ENCODE results near the gene AMZ2. TPM values are rescaled to one million over a fixed set of nuclear protein-coding genes. Genes with fewer than 3 reads are reported as not detected.
A peak's percentile ranks its signal among the peaks of the same experiment; 100 is the strongest.

AMZ2 gene
- total RNA-seq, 1 experiment from 2014 or later, result 136 TPM

DNA sequence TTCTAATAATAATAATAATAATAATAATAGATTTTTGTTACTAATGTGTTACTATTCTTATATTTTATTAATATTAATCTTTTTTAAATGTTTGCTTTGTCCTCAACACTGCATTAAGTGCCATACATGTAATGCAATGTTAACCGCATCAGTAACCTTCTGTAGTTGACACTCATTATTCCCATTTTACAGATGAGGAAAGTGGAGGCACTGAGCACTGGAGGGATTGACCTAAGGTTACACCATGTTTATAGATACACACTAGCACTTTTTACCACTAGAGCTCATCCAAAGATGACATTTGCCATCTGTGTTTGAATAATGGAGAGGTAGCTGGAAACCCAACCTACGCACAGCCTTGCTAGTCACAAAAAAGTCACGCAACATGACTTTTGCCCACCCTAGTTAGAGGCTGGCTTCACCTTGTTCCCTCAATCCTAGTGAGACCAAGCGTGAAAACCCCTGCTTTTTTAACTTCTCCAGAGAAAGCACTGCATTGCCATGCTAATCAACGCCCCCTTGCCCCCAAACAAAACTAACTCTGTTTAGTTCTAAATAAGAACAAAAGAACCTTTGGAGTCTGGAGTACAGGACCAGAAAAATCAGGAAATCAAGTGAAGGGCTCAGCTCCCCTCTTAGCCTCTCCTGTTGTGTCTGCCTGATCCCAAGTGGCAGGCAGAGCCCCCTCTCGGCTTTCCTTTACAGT lies 45.8 kb downstream of the AMZ2 start:
- peak overlapping the region; percentile 61 for H3K9ac ChIP-seq (ENCODE audit: low read length)

GRCh38 chr17:68294196-68294555 lies 46.3 kb downstream of the AMZ2 start:
- Histone ChIP-seq H3K9me3 (ENCODE audit: low read length) (no peaks in the 10 kb centered on the region), H4K20me1 (ENCODE audit: insufficient read depth, low read depth, low read length) (no peaks in the 10 kb centered on the region), H3K27ac (ENCODE audit: low read length) (peak overlapping the region; percentile 97), H3K4me3 (ENCODE audit: low read length) (peak overlapping the region; percentile 95), H3K4me1 (ENCODE audit: low read length) (peaks cover 36% of the 10 kb centered on the region), H3K27me3 (ENCODE audit: low read length) (no peaks in the 10 kb centered on the region), H2AFZ (ENCODE audit: low read length) (no peak overlapping the region), H3K36me3 (ENCODE audit: insufficient read depth, low read length) (no peaks in the 10 kb centered on the region; the same call in 1 of the 2 replicates), H3K79me2 (ENCODE audit: low read length) (peaks cover 55% of the 10 kb centered on the region), H3K4me2 (ENCODE audit: low read depth, low read length, poor library complexity, severe bottlenecking) (peak overlapping the region; percentile 87), H3K9ac (ENCODE audit: low read length) (peak overlapping the region; percentile 61), H3K9me2 (replicated peaks; ENCODE audit: insufficient read depth, low read length) (no peaks in the 10 kb centered on the region)
- DNase-seq, result peak; percentile 85

More for the DNA sequence above, 45.8 kb downstream of the AMZ2 start:
- H3K27ac ChIP-seq (ENCODE audit: low read length), result peak overlapping the region; percentile 97
- no peak overlapping the region for H2AFZ ChIP-seq (ENCODE audit: low read length)
- peaks cover 41% of the 10 kb centered on the region for H3K4me1 ChIP-seq (ENCODE audit: low read length)
- no peaks in the 10 kb centered on the region; the same call in 1 of the 2 replicates for H3K36me3 ChIP-seq (ENCODE audit: insufficient read depth, low read length)
- no peaks in the 10 kb centered on the region for H3K9me3 ChIP-seq (ENCODE audit: low read length)
- no peaks in the 10 kb centered on the region for H3K9me2 ChIP-seq (replicated peaks; ENCODE audit: insufficient read depth, low read length)
- H3K79me2 ChIP-seq (ENCODE audit: low read length), result peaks cover 56% of the 10 kb centered on the region
- peak overlapping the region; percentile 87 for H3K4me2 ChIP-seq (ENCODE audit: low read depth, low read length, poor library complexity, severe bottlenecking)
- no peaks in the 10 kb centered on the region for H3K27me3 ChIP-seq (ENCODE audit: low read length)
- peak; percentile 54 for DNase-seq
- H3K4me3 ChIP-seq (ENCODE audit: low read length), result peak overlapping the region; percentile 95
- H4K20me1 ChIP-seq (ENCODE audit: insufficient read depth, low read depth, low read length), result no peaks in the 10 kb centered on the region

- Histone ChIP-seq H3K4me1 (ENCODE audit: low read length) (peaks cover 31% of the 10 kb centered on the region), H2AFZ (ENCODE audit: low read length) (no peak overlapping the region), H3K9me3 (ENCODE audit: low read length) (no peaks in the 10 kb centered on the region), H3K4me2 (ENCODE audit: low read depth, low read length, poor library complexity, severe bottlenecking) (peak overlapping the region; percentile 87), H3K9me2 (replicated peaks; ENCODE audit: insufficient read depth, low read length) (no peaks in the 10 kb centered on the region), H4K20me1 (ENCODE audit: insufficient read depth, low read depth, low read length) (no peaks in the 10 kb centered on the region), H3K27me3 (ENCODE audit: low read length) (no peaks in the 10 kb centered on the region), H3K79me2 (ENCODE audit: low read length) (peaks cover 51% of the 10 kb centered on the region), H3K36me3 (ENCODE audit: insufficient read depth, low read length) (no peaks in the 10 kb centered on the region; the same call in 1 of the 2 replicates), H3K9ac (ENCODE audit: low read length) (peak overlapping the region; percentile 61), H3K4me3 (ENCODE audit: low read length) (peak overlapping the region; percentile 95; the same call in 1 of the 2 replicates), H3K27ac (ENCODE audit: low read length) (peak overlapping the region; percentile 97)
- no peak for DNase-seq
Observed at GRCh38 chr17:68294617-68295016, 46.8 kb downstream of the AMZ2 start.

DNA sequence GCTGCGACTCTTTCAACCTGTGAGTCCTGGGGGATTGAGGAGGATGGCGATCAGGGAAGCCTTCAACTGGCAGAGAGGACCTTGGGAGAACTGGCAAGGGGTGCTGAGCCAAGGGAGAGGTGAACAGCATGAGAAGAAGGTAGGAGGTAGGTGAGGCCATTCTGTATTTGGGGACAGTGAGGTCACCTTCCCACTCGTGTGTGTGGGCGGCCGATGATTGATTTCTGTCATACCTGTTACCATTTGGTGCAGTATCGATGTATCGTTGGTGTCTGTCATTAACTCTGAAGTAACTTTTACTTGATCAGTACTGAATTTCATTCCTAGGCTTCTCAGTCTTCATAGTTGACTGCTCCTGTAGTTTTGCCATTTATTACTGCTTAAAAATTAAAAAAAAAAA lies 47.2 kb downstream of the AMZ2 start:
- H4K20me1 ChIP-seq (ENCODE audit: insufficient read depth, low read depth, low read length), result no peaks in the 10 kb centered on the region
- H3K79me2 ChIP-seq (ENCODE audit: low read length), result peaks cover 46% of the 10 kb centered on the region
- H3K9me2 ChIP-seq (replicated peaks; ENCODE audit: insufficient read depth, low read length), result no peaks in the 10 kb centered on the region
- H3K36me3 ChIP-seq (ENCODE audit: insufficient read depth, low read length), result no peaks in the 10 kb centered on the region
- H3K4me2 ChIP-seq (ENCODE audit: low read depth, low read length, poor library complexity, severe bottlenecking), result peak overlapping the region; percentile 87
- DNase-seq, result no peak
- H3K27me3 ChIP-seq (ENCODE audit: low read length), result no peaks in the 10 kb centered on the region
- peak overlapping the region; percentile 61 for H3K9ac ChIP-seq (ENCODE audit: low read length)
- H2AFZ ChIP-seq (ENCODE audit: low read length), result no peak overlapping the region
- no peaks in the 10 kb centered on the region for H3K9me3 ChIP-seq (ENCODE audit: low read length)
- H3K4me3 ChIP-seq (ENCODE audit: low read length), result 0 out of 2 replicates have a peak overlapping the region, but pooled peaks have one; percentile 95
- H3K27ac ChIP-seq (ENCODE audit: low read length), result peak overlapping the region; percentile 97
- H3K4me1 ChIP-seq (ENCODE audit: low read length), result peaks cover 31% of the 10 kb centered on the region

DNA sequence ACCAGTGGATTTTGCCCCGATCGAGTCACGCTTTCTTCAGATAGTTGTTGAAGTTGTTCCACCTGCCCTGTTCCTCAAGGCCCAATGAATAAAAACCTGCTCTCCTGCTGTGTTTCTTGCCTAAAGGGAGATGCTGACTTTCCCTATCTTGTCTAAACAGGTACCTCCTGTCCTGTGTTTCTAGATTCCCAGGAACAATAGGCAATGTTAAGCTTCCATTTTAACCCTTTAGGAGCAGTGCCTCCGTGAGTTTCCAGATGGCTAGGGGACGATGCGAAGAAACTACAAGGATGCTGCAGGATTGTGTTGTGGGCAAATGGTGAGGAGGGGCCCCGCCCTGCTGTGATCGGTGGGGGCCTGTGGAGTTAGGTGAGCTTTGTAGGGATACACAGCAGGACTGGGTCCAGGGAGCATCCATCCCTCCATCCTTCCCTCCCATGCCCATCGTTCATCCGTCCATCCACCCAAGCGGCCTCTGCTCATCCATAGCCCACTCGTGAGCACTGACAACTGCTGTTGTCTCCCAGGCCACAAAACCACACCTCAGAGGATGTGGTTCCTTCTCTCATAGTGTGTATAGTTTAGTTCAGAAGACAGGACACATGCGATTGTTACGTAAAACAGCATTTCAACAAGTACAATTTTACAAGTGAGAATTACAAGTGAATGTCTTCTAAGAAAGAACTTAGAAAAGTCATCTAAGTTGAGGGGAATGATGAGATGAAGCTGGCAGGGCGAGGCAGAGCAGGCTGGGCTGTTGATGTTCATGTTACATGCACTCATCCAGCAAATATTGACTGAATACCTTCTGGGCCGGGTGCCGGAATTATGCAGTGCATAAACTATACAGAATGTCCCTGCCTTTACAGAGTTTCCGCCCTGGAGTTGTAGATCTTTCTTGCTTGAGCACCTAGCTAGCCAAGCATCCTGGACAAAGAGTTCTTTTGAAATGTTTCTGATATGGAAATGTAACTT lies 48.7 kb downstream of the AMZ2 start:
- Histone ChIP-seq H2AFZ (ENCODE audit: low read length) (no peak overlapping the region), H3K9me3 (ENCODE audit: low read length) (no peaks in the 10 kb centered on the region), H3K36me3 (ENCODE audit: insufficient read depth, low read length) (no peaks in the 10 kb centered on the region), H4K20me1 (ENCODE audit: insufficient read depth, low read depth, low read length) (no peaks in the 10 kb centered on the region), H3K27ac (ENCODE audit: low read length) (no peak overlapping the region), H3K9me2 (replicated peaks; ENCODE audit: insufficient read depth, low read length) (no peaks in the 10 kb centered on the region), H3K4me3 (ENCODE audit: low read length) (no peak overlapping the region), H3K79me2 (ENCODE audit: low read length) (peaks cover 38% of the 10 kb centered on the region), H3K9ac (ENCODE audit: low read length) (no peak overlapping the region), H3K4me1 (ENCODE audit: low read length) (peaks cover 31% of the 10 kb centered on the region), H3K27me3 (ENCODE audit: low read length) (no peaks in the 10 kb centered on the region), H3K4me2 (ENCODE audit: low read depth, low read length, poor library complexity, severe bottlenecking) (no peak overlapping the region)
- no peak for DNase-seq

DNA sequence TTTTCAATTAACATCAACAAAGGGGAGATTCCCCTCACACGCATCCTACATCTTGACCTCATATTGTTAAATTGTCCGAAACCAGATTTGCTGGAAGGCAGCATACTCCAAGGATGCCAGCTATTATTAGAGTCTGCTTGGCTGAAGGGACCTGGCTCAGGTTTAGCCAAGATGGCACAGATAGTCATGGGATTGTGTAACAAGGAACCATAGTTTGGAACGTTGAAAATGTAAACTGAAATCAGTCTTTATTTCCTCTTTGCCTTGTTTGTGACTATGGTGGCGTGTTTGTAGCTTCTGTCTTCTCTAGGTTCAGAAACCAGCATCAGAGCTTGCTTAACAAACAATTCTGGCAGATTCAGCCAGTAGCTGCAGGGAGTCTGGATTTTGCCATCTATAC lies 49.4 kb downstream of the AMZ2 start:
- Histone ChIP-seq H3K4me3 (ENCODE audit: low read length) (no peak overlapping the region), H3K27ac (ENCODE audit: low read length) (no peak overlapping the region), H3K36me3 (ENCODE audit: insufficient read depth, low read length) (no peaks in the 10 kb centered on the region), H3K9me3 (ENCODE audit: low read length) (no peaks in the 10 kb centered on the region), H2AFZ (ENCODE audit: low read length) (no peak overlapping the region), H3K9me2 (replicated peaks; ENCODE audit: insufficient read depth, low read length) (no peaks in the 10 kb centered on the region), H3K4me2 (ENCODE audit: low read depth, low read length, poor library complexity, severe bottlenecking) (no peak overlapping the region), H3K79me2 (ENCODE audit: low read length) (peaks cover 40% of the 10 kb centered on the region), H3K27me3 (ENCODE audit: low read length) (no peaks in the 10 kb centered on the region), H3K9ac (ENCODE audit: low read length) (no peak overlapping the region), H4K20me1 (ENCODE audit: insufficient read depth, low read depth, low read length) (no peaks in the 10 kb centered on the region), H3K4me1 (ENCODE audit: low read length) (peaks cover 31% of the 10 kb centered on the region)
- no peak for DNase-seq

- Histone ChIP-seq H3K27ac (ENCODE audit: low read length) (no peak overlapping the region), H3K9ac (ENCODE audit: low read length) (no peak overlapping the region)
Observed at GRCh38 chr17:68298601-68299000, 50.8 kb downstream of the AMZ2 start.

GRCh38 chr17:68299817-68300216 lies 52.0 kb downstream of the AMZ2 start:
- no peaks in the 10 kb centered on the region for H3K36me3 ChIP-seq (ENCODE audit: insufficient read depth, low read length)
- no peak overlapping the region for H3K27ac ChIP-seq (ENCODE audit: low read length)
- H3K4me1 ChIP-seq (ENCODE audit: low read length), result peaks cover 19% of the 10 kb centered on the region
- no peaks in the 10 kb centered on the region for H3K9me2 ChIP-seq (replicated peaks; ENCODE audit: insufficient read depth, low read length)
- H3K79me2 ChIP-seq (ENCODE audit: low read length), result peaks cover 46% of the 10 kb centered on the region
- DNase-seq, result no peak
- no peaks in the 10 kb centered on the region for H3K27me3 ChIP-seq (ENCODE audit: low read length)
- H3K4me3 ChIP-seq (ENCODE audit: low read length), result no peak overlapping the region
- no peak overlapping the region for H3K9ac ChIP-seq (ENCODE audit: low read length)
- no peaks in the 10 kb centered on the region for H4K20me1 ChIP-seq (ENCODE audit: insufficient read depth, low read depth, low read length)
- no peak overlapping the region for H3K4me2 ChIP-seq (ENCODE audit: low read depth, low read length, poor library complexity, severe bottlenecking)
- H2AFZ ChIP-seq (ENCODE audit: low read length), result no peak overlapping the region
- no peaks in the 10 kb centered on the region for H3K9me3 ChIP-seq (ENCODE audit: low read length)

More at GRCh38 chr17:68298601-68299000, 50.8 kb downstream of the AMZ2 start:
- Histone ChIP-seq H3K4me1 (ENCODE audit: low read length) (peaks cover 20% of the 10 kb centered on the region), H3K9me3 (ENCODE audit: low read length) (no peaks in the 10 kb centered on the region), H3K27me3 (ENCODE audit: low read length) (no peaks in the 10 kb centered on the region), H3K4me2 (ENCODE audit: low read depth, low read length, poor library complexity, severe bottlenecking) (no peak overlapping the region), H4K20me1 (ENCODE audit: insufficient read depth, low read depth, low read length) (no peaks in the 10 kb centered on the region), H3K36me3 (ENCODE audit: insufficient read depth, low read length) (no peaks in the 10 kb centered on the region), H3K4me3 (ENCODE audit: low read length) (no peak overlapping the region), H3K79me2 (ENCODE audit: low read length) (peaks cover 43% of the 10 kb centered on the region), H2AFZ (ENCODE audit: low read length) (no peak overlapping the region), H3K9me2 (replicated peaks; ENCODE audit: insufficient read depth, low read length) (no peaks in the 10 kb centered on the region)
- no peak for DNase-seq

Data from Karpas-422 (cell line).